Stimulated activated CD8-positive, alpha-beta memory T cell treated with anti-CD3 and anti-CD28 coated beads, Interleukin-12 subunit alpha, Interleukin-12 subunit beta, amount 100 ng/mL, for 4 hours (primary cell): ENCODE measurements around the gene TEC.
"Not testable (repeated sequence)": the region's sequence is repeated elsewhere in the genome, so short reads cannot be mapped to it uniquely, and the experiment has no call there.

Source experiments
- DNase-seq: peaks from one replicate; pipeline ENCODE4 v3.0.0-alpha.2; 2020; ENCODE audit warnings: low read depth

The TEC gene

GRCh38 chr4:48242511-48243195 lies 27.0 kb downstream of the TEC start:
- DNase-seq: no peak

GRCh38 chr4:48241731-48242130 lies 27.9 kb downstream of the TEC start:
- DNase-seq: no peak

GRCh38 chr4:48237996-48238645 lies 31.5 kb downstream of the TEC start:
- DNase-seq: no peak

- DNase-seq: no peak
These were observed 34.6 kb downstream of the TEC start for GRCh38 chr4:48235050-48235449.

GRCh38 chr4:48234575-48234974 lies 35.1 kb downstream of the TEC start:
- DNase-seq: no peak

GRCh38 chr4:48228949-48229348 lies 40.7 kb downstream of the TEC start:
- no peak for DNase-seq

GRCh38 chr4:48227662-48228061 lies 42.0 kb downstream of the TEC start:
- DNase-seq: no peak

GRCh38 chr4:48226199-48226598 lies 43.4 kb downstream of the TEC start:
- no peak for DNase-seq

- DNase-seq: no peak
These were observed 44.1 kb downstream of the TEC start for GRCh38 chr4:48225368-48226141.

- DNase-seq: no peak
These were observed 45.0 kb downstream of the TEC start for GRCh38 chr4:48224606-48225005.

GRCh38 chr4:48223633-48224295 lies 45.9 kb downstream of the TEC start:
- no peak for DNase-seq

- no peak for DNase-seq
These were observed 47.1 kb downstream of the TEC start for GRCh38 chr4:48222491-48222890.

GRCh38 chr4:48219430-48219829 lies 50.2 kb downstream of the TEC start:
- not testable (repeated sequence) for DNase-seq

- DNase-seq: no peak
These were observed 53.1 kb downstream of the TEC start for GRCh38 chr4:48216563-48216962.

GRCh38 chr4:48215977-48216376 lies 53.7 kb downstream of the TEC start:
- DNase-seq: no peak

- DNase-seq: no peak
These were observed 57.5 kb downstream of the TEC start for GRCh38 chr4:48212165-48212564.

- DNase-seq: no peak
These were observed 58.7 kb downstream of the TEC start for GRCh38 chr4:48210966-48211328.

GRCh38 chr4:48205626-48206025 lies 64.0 kb downstream of the TEC start:
- no peak for DNase-seq

GRCh38 chr4:48205107-48205506 lies 64.5 kb downstream of the TEC start:
- DNase-seq: no peak

- no peak for DNase-seq
These were observed 65.8 kb downstream of the TEC start for GRCh38 chr4:48203819-48204218.

GRCh38 chr4:48197643-48198237 lies 71.9 kb downstream of the TEC start:
- DNase-seq: no peak

GRCh38 chr4:48196758-48197504 lies 72.7 kb downstream of the TEC start:
- no peak for DNase-seq
